UCSD-AML1 (cell line): ENCODE results near the gene ZNF521.

Experiments
- DNase-seq: peaks from one replicate; lab custom pipeline; 2025; ENCODE audit not compliant: unreplicated experiment; lab: John Stamatoyannopoulos, UW

The ZNF521 gene

GRCh38 chr18:25253136-25253535 is 98.8 kb downstream of the ZNF521 start:
- DNase-seq, result no peak

- DNase-seq, result no peak
Measured at GRCh38 chr18:25251068-25251467, 100.9 kb downstream of the ZNF521 start.

GRCh38 chr18:25250474-25250851 is 101.5 kb downstream of the ZNF521 start:
- DNase-seq, result no peak

GRCh38 chr18:25248755-25249154 is 103.2 kb downstream of the ZNF521 start:
- no peak for DNase-seq

GRCh38 chr18:25247725-25248124 is 104.2 kb downstream of the ZNF521 start:
- DNase-seq, result no peak

GRCh38 chr18:25244924-25245698 is 106.9 kb downstream of the ZNF521 start:
- no peak for DNase-seq

GRCh38 chr18:25244170-25244569 is 107.8 kb downstream of the ZNF521 start:
- peak; percentile 34 for DNase-seq

GRCh38 chr18:25243754-25244153 is 108.2 kb downstream of the ZNF521 start:
- DNase-seq, result no peak

GRCh38 chr18:25243257-25243656 is 108.7 kb downstream of the ZNF521 start:
- DNase-seq, result no peak

- no peak for DNase-seq
Measured at GRCh38 chr18:25240420-25240770, 111.6 kb downstream of the ZNF521 start.

- DNase-seq, result no peak
Measured at GRCh38 chr18:25239581-25240419, 112.2 kb downstream of the ZNF521 start.

GRCh38 chr18:25239151-25239550 is 112.8 kb downstream of the ZNF521 start:
- no peak for DNase-seq

GRCh38 chr18:25237571-25238267 is 114.2 kb downstream of the ZNF521 start:
- no peak for DNase-seq

- DNase-seq, result no peak
Measured at GRCh38 chr18:25236736-25237135, 115.2 kb downstream of the ZNF521 start.

GRCh38 chr18:25235401-25236042 is 116.4 kb downstream of the ZNF521 start:
- DNase-seq, result no peak

- no peak for DNase-seq
Measured at GRCh38 chr18:25234740-25235345, 117.1 kb downstream of the ZNF521 start.

GRCh38 chr18:25234322-25234639 is 117.7 kb downstream of the ZNF521 start:
- no peak for DNase-seq

GRCh38 chr18:25233528-25234321 is 118.2 kb downstream of the ZNF521 start:
- no peak for DNase-seq

GRCh38 chr18:25231327-25231691 is 120.7 kb downstream of the ZNF521 start:
- DNase-seq, result no peak

GRCh38 chr18:25230658-25231326 is 121.2 kb downstream of the ZNF521 start:
- DNase-seq, result peak; percentile 25
